Fibroblast of lung (primary cell): Measurements from ENCODE around the gene VPS37C. TPM values are rescaled to one million over a fixed set of nuclear protein-coding genes. Genes with fewer than 3 reads are reported as not detected.

ENCODE experiments used
- DNase-seq, 2 donors: peaks; one replicate each; pipeline versions ENCODE4 v3.0.0 to v3.0.0-alpha.2; 2010; ENCODE audit warnings: low read depth in 2 of 2
- H2AFZ ChIP-seq: 2 replicates; pipeline ENCODE4 v1.5.1; 2012; ENCODE audit warnings: low read length, control low read depth, inconsistent platforms
- H3K27ac ChIP-seq: 2 replicates; pipeline ENCODE4 v1.5.1; 2011; ENCODE audit warnings: low read length, control low read depth; ENCODE audit not compliant: insufficient read depth
- H3K27me3 ChIP-seq: 2 replicates; pipeline ENCODE4 v1.5.1; 2011; ENCODE audit warnings: mild to moderate bottlenecking, low read length; ENCODE audit not compliant: control insufficient read depth, insufficient read depth
- H3K36me3 ChIP-seq: 2 replicates; pipeline ENCODE4 v1.5.1; 2011; ENCODE audit warnings: low read length; ENCODE audit not compliant: control insufficient read depth, insufficient read depth
- H3K4me1 ChIP-seq: 2 replicates; pipeline ENCODE4 v1.5.1; 2011; ENCODE audit warnings: low read length; ENCODE audit not compliant: control insufficient read depth, insufficient read depth; ENCODE audit errors: extremely low read depth
- H3K4me2 ChIP-seq: 2 replicates; pipeline ENCODE4 v1.5.1; 2011; ENCODE audit warnings: low read length, control low read depth; ENCODE audit not compliant: insufficient read depth; ENCODE audit errors: extremely low read depth
- H3K4me3 ChIP-seq, 4 experiments: fragments of 200-600 bp in 1 of 4; sonication (generic) in 1 of 4; replicated peaks in 1 of 4; 2 replicates each; pipeline ENCODE4 v1.5.1; 2011 to 2016; ENCODE audit warnings: low read length in 4 of 4, low read depth in 3 of 4, mild to moderate bottlenecking in 3 of 4, control low read depth in 2 of 4, inconsistent platforms in 1 of 4, mixed read lengths in 1 of 4; ENCODE audit not compliant: insufficient read depth in 1 of 4; ENCODE audit errors: control extremely low read depth in 1 of 4
- H3K79me2 ChIP-seq: 2 replicates; pipeline ENCODE4 v1.5.1; 2012; ENCODE audit warnings: mild to moderate bottlenecking, low read length, inconsistent platforms; ENCODE audit not compliant: control insufficient read depth, insufficient read depth
- H3K9ac ChIP-seq: 2 replicates; pipeline ENCODE4 v1.5.1; 2011; ENCODE audit warnings: mild to moderate bottlenecking, low read length, control low read depth; ENCODE audit not compliant: insufficient read depth
- H3K9me3 ChIP-seq: 2 replicates; pipeline ENCODE4 v1.5.1; 2012; ENCODE audit warnings: low read depth, low read length; ENCODE audit not compliant: control insufficient read depth, insufficient read depth
- H4K20me1 ChIP-seq: 2 replicates; pipeline ENCODE4 v1.5.1; 2011; ENCODE audit warnings: low read length; ENCODE audit not compliant: control insufficient read depth, insufficient read depth; ENCODE audit errors: extremely low read depth
- CTCF ChIP-seq, 2 donors: IDR thresholded peaks in 1 of 2; conservative IDR thresholded peaks in 1 of 2; 1 replicate in 1 of 2; 2 replicates in 1 of 2; pipeline ENCODE4 v1.5.1; 2011 to 2012; ENCODE audit warnings: low read length in 2 of 2, control low read depth in 1 of 2, inconsistent platforms in 1 of 2, low read depth in 1 of 2, mild to moderate bottlenecking in 1 of 2
- EZH2 ChIP-seq: IDR thresholded peaks from 2 replicates; pipeline ENCODE4 v1.5.1; 2012; ENCODE audit warnings: low read length, control low read depth, mild to moderate bottlenecking; ENCODE audit errors: missing control alignments
- polyA plus RNA-seq, 2 donors: library from polyadenylated mRNA; depleted of rRNA in 1 of 2; stranded (reverse) in 1 of 2; unstranded in 1 of 2; fragments of >200 nt; gene quantifications; 2 replicates each; pipeline ENCODE4 v1.2.1, GENCODE V29; 2011 to 2012; ENCODE audit warnings: missing spikeins in 1 of 2
- total RNA-seq: library from RNA; depleted of rRNA; stranded (reverse); fragments of >200 nt; gene quantifications from 2 replicates; pipeline ENCODE4 v1.2.1, GENCODE V29; 2014

Gene VPS37C
- total and polyA plus RNA-seq, 2 donors (not counting 1 experiment from before 2014, with no cell fraction given) = 7.6 to 9.9 TPM

GRCh38 chr11:61090521-61090920 is 70.7 kb downstream of the VPS37C start:
- no peak for DNase-seq
- no peak for TF ChIP-seq EZH2
- TF ChIP-seq CTCF (conservative IDR thresholded peaks at IDR 0.05 in 1 of 2, IDR thresholded peaks at IDR 0.05 in 1 of 2; ENCODE audit: low read depth in 1 of 2, low read length in 2 of 2) = no peak

GRCh38 chr11:61089806-61090491 is 71.3 kb downstream of the VPS37C start:
- H3K4me2 ChIP-seq = no peak overlapping the region
- no peak overlapping the region for H2AFZ ChIP-seq
- H3K9ac ChIP-seq = no peak overlapping the region
- TF ChIP-seq EZH2 (no peak), CTCF (conservative IDR thresholded peaks at IDR 0.05 in 1 of 2, IDR thresholded peaks at IDR 0.05 in 1 of 2; ENCODE audit: low read depth in 1 of 2, low read length in 2 of 2) (no peak)
- no peaks in the 10 kb centered on the region for H3K4me1 ChIP-seq
- no peak overlapping the region for H3K4me3 ChIP-seq
- no peaks in the 10 kb centered on the region for H3K79me2 ChIP-seq
- H3K27ac ChIP-seq = no peak overlapping the region
- no peaks in the 10 kb centered on the region for H4K20me1 ChIP-seq
- no peaks in the 10 kb centered on the region for H3K27me3 ChIP-seq
- no peaks in the 10 kb centered on the region for H3K36me3 ChIP-seq
- no peaks in the 10 kb centered on the region for H3K9me3 ChIP-seq
- DNase-seq = no peak

More at GRCh38 chr11:61090521-61090920, 70.7 kb downstream of the VPS37C start:
- Histone ChIP-seq H3K9ac (no peak overlapping the region), H3K27me3 (no peaks in the 10 kb centered on the region), H3K79me2 (no peaks in the 10 kb centered on the region), H3K4me2 (no peak overlapping the region), H3K36me3 (no peaks in the 10 kb centered on the region), H2AFZ (no peak overlapping the region), H3K4me3 (no peak overlapping the region), H3K9me3 (no peaks in the 10 kb centered on the region), H4K20me1 (no peaks in the 10 kb centered on the region), H3K27ac (no peak overlapping the region), H3K4me1 (no peaks in the 10 kb centered on the region)

GRCh38 chr11:61087426-61088119 is 73.7 kb downstream of the VPS37C start:
- Histone ChIP-seq H4K20me1 (no peaks in the 10 kb centered on the region), H3K27me3 (no peaks in the 10 kb centered on the region), H3K36me3 (no peaks in the 10 kb centered on the region), H3K9ac (no peak overlapping the region), H3K9me3 (no peaks in the 10 kb centered on the region), H3K27ac (no peak overlapping the region), H3K79me2 (no peaks in the 10 kb centered on the region), H3K4me1 (no peaks in the 10 kb centered on the region), H2AFZ (no peak overlapping the region), H3K4me3 (no peak overlapping the region), H3K4me2 (no peak overlapping the region)
- no peak for DNase-seq
- no peak for TF ChIP-seq CTCF (conservative IDR thresholded peaks at IDR 0.05 in 1 of 2, IDR thresholded peaks at IDR 0.05 in 1 of 2; ENCODE audit: low read depth in 1 of 2, low read length in 2 of 2)
- no peak for TF ChIP-seq EZH2
